HG03060 (cell line): ENCODE data around the gene SRA1.

ENCODE experiments used
- ATAC-seq: cut with Tn5 transposase; IDR thresholded peaks from one replicate; pipeline ENCODE4 v1.9.1; 2021; ENCODE audit warnings: low read depth, moderate number of reproducible peaks; ENCODE audit not compliant: unreplicated experiment

Gene SRA1

GRCh38 chr5:140571105-140571504 lies 13.8 kb upstream of the SRA1 start:
- no peak for ATAC-seq

- no peak for ATAC-seq
Measured at GRCh38 chr5:140570488-140570887, 13.2 kb upstream of the SRA1 start.

DNA sequence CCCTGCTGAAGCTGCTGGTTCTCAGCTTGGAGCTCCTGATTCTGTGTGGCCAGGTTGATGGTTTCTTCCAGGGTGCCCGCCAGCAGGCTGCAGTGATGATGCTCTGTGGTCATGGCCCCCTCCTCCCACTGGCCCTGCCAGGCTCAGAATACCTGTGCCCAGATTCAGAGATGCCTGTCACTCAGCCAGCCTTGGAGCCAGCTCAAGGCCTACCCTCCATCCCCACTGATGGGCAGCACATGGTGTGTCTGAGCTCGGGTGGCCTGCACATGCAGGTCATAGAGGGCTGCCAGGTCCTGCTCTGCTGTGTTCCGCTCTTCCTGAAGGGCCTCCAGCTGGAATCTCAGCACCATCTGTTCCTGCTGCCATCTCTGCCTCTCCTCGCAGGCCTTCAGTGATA lies 12.8 kb upstream of the SRA1 start:
- no peak for ATAC-seq

GRCh38 chr5:140569197-140569596 lies 11.9 kb upstream of the SRA1 start:
- no peak for ATAC-seq

DNA sequence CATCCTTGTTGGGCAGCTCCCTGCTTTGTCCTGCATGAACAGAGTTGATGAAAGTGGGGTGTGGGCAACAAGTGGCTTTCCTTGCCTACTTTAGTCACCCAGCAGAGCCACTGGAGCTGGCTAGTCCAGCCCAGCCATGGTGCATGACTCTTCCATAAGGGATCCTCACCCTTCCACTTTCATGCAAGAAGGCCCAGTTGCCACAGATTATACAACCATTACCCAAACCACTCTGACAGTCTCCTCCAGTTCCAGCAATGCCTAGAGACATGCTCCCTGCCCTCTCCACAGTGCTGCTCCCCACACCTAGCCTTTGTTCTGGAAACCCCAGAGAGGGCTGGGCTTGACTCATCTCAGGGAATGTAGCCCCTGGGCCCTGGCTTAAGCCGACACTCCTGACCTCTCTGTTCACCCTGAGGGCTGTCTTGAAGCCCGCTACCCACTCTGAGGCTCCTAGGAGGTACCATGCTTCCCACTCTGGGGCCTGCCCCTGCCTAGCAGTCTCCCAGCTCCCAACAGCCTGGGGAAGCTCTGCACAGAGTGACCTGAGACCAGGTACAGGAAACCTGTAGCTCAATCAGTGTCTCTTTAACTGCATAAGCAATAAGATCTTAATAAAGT lies 11.3 kb upstream of the SRA1 start:
- no peak for ATAC-seq

DNA sequence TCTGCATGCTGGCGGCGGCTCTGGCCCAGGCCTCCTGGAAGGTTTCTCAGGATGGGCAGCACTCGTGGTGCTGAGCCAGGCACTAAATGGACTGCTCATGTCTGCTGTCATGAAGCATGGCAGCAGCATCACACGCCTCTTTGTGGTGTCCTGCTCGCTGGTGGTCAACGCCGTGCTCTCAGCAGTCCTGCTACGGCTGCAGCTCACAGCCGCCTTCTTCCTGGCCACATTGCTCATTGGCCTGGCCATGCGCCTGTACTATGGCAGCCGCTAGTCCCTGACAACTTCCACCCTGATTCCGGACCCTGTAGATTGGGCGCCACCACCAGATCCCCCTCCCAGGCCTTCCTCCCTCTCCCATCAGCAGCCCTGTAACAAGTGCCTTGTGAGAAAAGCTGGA lies 10.6 kb upstream of the SRA1 start:
- ATAC-seq = no peak

GRCh38 chr5:140567136-140567818 lies 10.0 kb upstream of the SRA1 start:
- ATAC-seq = no peak

DNA sequence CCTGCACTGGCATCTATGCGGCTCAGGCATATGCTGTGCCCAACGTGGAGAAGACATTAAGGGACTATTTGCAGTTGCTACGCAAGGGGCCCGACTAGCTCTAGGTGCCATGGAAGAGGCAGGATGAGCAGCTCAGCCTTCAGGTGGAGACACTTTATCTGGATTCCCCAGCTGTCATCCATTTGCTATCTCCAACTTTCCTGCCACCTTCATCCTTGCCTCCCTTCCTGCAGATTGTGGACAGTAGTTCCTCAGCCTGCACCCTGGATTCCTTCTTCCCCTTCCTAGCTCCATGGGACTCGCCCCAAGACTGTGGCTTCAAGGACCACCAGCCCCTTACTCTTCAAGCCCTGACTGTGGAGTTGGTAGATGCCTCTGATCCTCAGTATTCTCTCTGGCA lies 9.4 kb upstream of the SRA1 start:
- no peak for ATAC-seq

GRCh38 chr5:140565780-140566095 lies 8.5 kb upstream of the SRA1 start:
- no peak for ATAC-seq

DNA sequence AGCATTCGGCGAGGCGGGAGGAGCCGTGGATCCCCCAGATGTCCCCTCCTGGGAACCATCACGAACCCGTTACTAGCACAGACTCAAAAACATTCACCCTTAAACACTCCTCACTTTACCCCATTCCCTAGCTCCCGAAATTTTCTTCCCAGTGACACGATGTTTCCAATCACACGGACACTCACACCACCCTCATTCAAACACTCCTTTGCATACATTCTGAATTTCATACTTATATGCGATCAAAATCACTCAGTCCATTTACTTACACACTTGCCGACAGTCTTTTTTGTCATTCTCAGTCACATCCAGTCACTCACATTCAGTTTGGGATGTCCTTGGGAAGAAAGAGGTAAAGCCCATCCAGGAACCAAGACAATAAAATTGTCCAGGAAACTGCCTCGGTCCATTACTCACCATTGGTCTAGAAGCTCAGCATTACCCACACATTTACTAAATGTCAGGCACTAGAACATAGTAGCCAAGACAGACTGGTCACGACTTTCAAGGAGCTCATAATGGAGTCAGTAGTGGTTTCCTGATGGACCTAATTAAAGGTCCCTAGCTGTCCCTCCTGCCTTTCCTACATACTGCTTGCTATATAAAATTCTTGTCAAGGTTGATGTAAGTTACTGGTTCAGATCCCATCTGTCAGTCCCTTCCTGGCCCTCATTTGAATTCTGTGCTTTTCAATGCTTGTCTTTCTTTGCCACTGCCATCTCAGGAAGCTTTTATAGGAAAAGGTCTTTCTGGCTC lies 7.9 kb upstream of the SRA1 start:
- ATAC-seq = no peak

DNA sequence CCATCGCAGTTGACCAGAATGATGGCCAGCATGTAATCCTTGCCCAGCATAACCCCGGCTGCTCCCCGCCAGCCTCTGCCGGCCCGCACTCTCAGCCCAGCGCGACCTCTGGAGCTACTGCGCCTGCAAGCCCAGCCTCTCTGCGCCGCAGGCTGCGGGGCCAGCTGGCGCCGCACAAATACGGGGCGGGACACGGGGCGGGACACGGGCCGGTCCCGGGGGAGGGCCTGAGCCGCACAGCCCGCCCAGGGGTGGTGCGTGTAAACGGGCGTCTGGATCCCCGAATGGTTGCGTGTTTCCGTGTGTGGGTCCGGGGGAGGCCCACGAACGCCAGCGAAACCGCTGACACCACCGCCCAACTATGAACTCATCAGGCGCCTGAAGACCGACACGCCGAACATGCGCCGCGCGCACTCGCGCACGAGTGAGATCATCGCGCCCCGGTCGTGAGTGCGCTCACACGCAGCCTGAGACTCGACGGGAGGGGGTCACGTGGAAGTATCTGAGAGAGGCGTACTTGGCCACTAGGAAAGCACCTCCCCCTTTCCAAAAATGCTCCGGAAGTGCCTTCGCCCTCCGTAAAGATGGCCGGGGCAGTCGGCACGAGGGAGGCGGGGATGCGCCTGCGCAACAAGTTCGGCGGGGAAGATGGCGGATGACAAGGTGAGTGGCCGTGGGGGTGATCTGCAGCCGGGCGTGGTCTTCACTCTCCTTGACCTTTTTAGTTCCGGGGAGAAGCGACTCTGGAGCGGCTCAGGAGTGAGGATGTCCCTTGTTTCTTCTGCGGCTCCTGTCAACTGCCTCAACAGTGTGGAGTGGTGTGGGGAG lies 7.1 kb upstream of the SRA1 start, which contains the start of the genes APBB3 and SLC35A4:
Gene APBB3, minus strand, starts transcription at position 403 of the 828 bp plus-strand sequence. Its CDS starts 353 bp downstream, at position 50.
Gene SLC35A4, plus strand, starts transcription at position 633 of the 828 bp plus-strand sequence. CDS start 2,342 bp downstream, outside the sequence.
- ATAC-seq = peak; percentile 78

GRCh38 chr5:140563596-140563995 lies 6.3 kb upstream of the SRA1 start:
- ATAC-seq = no peak

DNA sequence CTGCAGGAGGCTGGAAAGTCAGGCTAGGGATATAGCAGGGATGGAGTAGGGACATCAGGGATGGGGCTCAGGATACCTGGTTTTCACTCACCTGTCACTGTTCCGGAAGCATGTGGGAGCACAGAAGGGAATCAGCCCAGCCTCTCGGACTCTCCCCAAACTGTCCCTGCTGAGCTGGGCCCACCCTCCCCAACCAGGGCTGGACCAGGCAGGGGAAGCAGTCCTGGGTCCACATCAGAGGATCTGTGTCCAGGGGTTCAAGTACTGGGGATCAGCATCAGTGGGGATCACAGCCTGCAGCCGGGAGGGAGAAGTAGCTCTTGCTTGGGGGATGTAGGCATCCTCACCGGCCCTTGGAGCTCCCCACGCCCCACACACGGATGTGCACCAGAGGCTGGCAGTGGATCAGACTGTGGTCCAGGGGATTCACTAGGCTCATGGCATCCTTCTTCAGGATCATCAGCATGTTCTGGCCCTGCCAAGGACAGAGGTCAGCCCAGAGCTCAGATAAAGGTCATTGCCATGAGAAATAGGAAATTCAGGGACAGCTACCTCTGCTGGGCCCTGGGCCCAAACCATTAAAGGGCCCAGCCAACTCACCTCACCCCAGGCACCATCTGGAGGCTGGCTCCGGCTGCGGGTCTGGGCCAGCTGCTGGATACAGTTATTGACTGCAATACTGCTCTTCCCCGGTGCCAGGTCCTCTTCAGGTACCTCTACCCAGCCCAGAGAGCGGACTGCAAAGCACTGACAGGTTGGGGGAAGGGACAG lies 4.7 kb upstream of the SRA1 start:
- ATAC-seq = no peak

GRCh38 chr5:140560227-140560626 lies 3.0 kb upstream of the SRA1 start:
- ATAC-seq = no peak

- ATAC-seq = no peak
Measured at GRCh38 chr5:140558542-140558941, 1.3 kb upstream of the SRA1 start.

GRCh38 chr5:140557965-140558364 lies 692 bp upstream of the SRA1 start:
- ATAC-seq = no peak

DNA sequence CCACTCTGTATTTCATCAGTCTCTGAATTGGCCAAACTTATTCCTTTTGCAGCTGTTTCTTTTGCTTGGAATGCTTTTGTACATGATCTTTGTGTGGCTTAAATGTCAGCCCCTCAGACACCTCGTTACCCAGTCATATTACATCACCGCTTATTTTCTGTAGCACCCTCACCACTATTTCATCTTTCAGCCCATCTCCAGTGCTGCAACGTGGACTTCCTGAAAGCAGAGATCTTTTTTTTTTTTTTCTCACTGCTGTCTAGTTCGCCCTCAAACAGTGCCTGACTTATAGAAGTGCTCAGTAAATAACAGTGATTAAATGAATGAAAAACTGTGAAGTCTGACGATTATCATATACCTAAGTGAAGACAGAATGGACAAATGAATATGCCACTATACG lies 835 bp downstream of the SRA1 start:
- no peak for ATAC-seq

DNA sequence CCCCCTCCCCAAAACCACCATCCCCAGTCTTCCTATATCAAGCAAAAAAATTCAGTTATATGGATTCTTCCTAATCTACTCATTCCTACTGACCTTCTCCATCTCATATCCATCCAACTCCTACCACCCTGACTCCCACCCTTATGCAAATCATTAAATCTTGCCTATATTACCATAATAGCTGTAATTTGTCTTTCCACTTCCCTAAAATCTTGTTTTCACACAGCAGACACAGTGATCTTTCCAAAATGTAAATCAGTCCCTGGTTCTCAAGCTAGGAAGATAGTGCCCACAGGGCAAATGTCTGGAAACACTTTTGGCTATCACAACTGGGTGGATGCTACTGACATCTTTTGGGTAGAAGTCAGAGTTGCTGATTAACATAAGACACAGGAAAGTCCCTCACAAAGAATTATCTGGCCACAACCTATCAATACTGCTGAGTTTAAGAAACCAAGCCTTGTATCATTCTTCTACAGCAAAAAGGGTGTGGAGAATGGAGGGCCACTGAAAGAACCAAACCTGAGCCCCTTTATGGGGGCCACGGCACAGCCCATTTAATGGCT lies 1.4 kb downstream of the SRA1 start:
- ATAC-seq = no peak

DNA sequence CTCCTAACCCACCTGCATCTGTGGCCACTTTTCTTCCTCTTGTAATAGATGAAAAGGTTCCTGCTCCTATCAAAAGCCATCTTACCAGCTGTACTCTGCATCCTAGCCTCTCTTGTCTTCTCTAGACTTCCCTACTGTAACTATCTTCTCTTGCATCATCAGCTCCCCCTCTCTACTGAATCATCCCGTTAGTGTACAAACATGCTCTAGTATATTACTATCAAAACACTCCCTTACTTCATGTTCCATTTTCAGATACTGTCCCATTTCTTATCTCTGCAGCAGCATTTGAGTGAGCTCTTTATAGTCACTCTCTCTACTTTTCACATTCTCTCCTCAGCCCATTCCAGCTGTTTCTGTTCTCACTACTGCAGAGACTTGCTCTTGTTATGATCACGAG lies 2.8 kb downstream of the SRA1 start:
- no peak for ATAC-seq

- ATAC-seq = no peak
Measured at GRCh38 chr5:140553657-140554056, 3.6 kb downstream of the SRA1 start.
